Fibroblast of skin of left quadriceps (primary cell): ENCODE results near the gene RIMBP2.

Experiments used
- DNase-seq, 2 experiments: peaks; one replicate each; pipeline ENCODE4 v3.0.0-alpha.2; 2013; ENCODE audit warnings: low read depth in 2 of 2

RIMBP2 gene

GRCh38 chr12:130440411-130441080, 275.6 kb downstream of the RIMBP2 start:
- DNase-seq = no peak

GRCh38 chr12:130439250-130439649, 276.8 kb downstream of the RIMBP2 start:
- DNase-seq = no peak

- no peak for DNase-seq
Observed at GRCh38 chr12:130438711-130439110, 277.4 kb downstream of the RIMBP2 start.

GRCh38 chr12:130438243-130438620, 277.9 kb downstream of the RIMBP2 start:
- no peak for DNase-seq

- DNase-seq = no peak
Observed at GRCh38 chr12:130437555-130438242, 278.4 kb downstream of the RIMBP2 start.

- no peak for DNase-seq
Observed at GRCh38 chr12:130436741-130437501, 279.2 kb downstream of the RIMBP2 start.

- DNase-seq = no peak
Observed at GRCh38 chr12:130435826-130436225, 280.3 kb downstream of the RIMBP2 start.

- no peak for DNase-seq
Observed at GRCh38 chr12:130435331-130435730, 280.8 kb downstream of the RIMBP2 start.

- DNase-seq = no peak
Observed at GRCh38 chr12:130434560-130434959, 281.5 kb downstream of the RIMBP2 start.

- DNase-seq = no peak
Observed at GRCh38 chr12:130433834-130434233, 282.3 kb downstream of the RIMBP2 start.

GRCh38 chr12:130433411-130433810, 282.7 kb downstream of the RIMBP2 start:
- DNase-seq = no peak

- DNase-seq = no peak
Observed at GRCh38 chr12:130431176-130431575, 284.9 kb downstream of the RIMBP2 start.

GRCh38 chr12:130429656-130430505, 286.2 kb downstream of the RIMBP2 start:
- no peak for DNase-seq

GRCh38 chr12:130428116-130428515, 288.0 kb downstream of the RIMBP2 start:
- DNase-seq = no peak

GRCh38 chr12:130427381-130427887, 288.7 kb downstream of the RIMBP2 start:
- DNase-seq = no peak

GRCh38 chr12:130425698-130426245, 290.3 kb downstream of the RIMBP2 start:
- no peak for DNase-seq

- DNase-seq = no peak
Observed at GRCh38 chr12:130424858-130425697, 291.0 kb downstream of the RIMBP2 start.

GRCh38 chr12:130423991-130424857, 291.9 kb downstream of the RIMBP2 start:
- no peak for DNase-seq

- DNase-seq = no peak
Observed at GRCh38 chr12:130423136-130423535, 293.0 kb downstream of the RIMBP2 start.
